SK-N-SH (cell line): ENCODE results near the gene ABHD17C.

Experiments used
- CTCF ChIP-seq: fragments of 200-600 bp; sonication (generic); IDR thresholded peaks from 2 replicates; pipeline ENCODE4 v1.6.1; 2017; ENCODE audit warnings: antibody characterized with exemption, mild to moderate bottlenecking, moderate library complexity
- EP300 ChIP-seq, 2 experiments: IDR thresholded peaks; 2 replicates each; pipeline versions ENCODE4 v1.4.0 to v1.6.1; 2012; ENCODE audit warnings: borderline replicate concordance in 1 of 2, low read depth in 1 of 2, low read length in 1 of 2
- FOXJ3 ChIP-seq: sonication (generic); formaldehyde crosslinking; IDR thresholded peaks from 2 replicates; pipeline ENCODE4 v1.5.1; 2020; ENCODE audit warnings: mild to moderate bottlenecking, missing genetic modification reagents
- NFIC ChIP-seq: IDR thresholded peaks from 2 replicates; pipeline ENCODE4 v1.4.0; 2012; ENCODE audit warnings: borderline replicate concordance
- RAD21 ChIP-seq: IDR thresholded peaks from 2 replicates; pipeline ENCODE4 v1.6.1; 2012; ENCODE audit warnings: mild to moderate bottlenecking, low read length
- USF1 ChIP-seq: IDR thresholded peaks from 2 replicates; pipeline ENCODE4 v1.4.0; 2012; ENCODE audit warnings: low read depth, borderline replicate concordance
- YY1 ChIP-seq: IDR thresholded peaks from 2 replicates; pipeline ENCODE4 v1.4.0; 2012; ENCODE audit warnings: low read depth, mild to moderate bottlenecking

- TF ChIP-seq YY1 (no peak), FOXJ3 (CRISPR knock-in tag) (no peak), CTCF (no peak), NFIC (no peak), EP300 (IDR thresholded peaks at IDR 0.05; ENCODE audit: borderline replicate concordance in 1 of 2, low read depth in 1 of 2, low read length in 1 of 2) (no peak), USF1 (no peak), RAD21 (no peak)
These were observed 83.5 kb downstream of the ABHD17C start for GRCh38 chr15:80778621-80778963.
